ENCODE data around the gene MRPL49.
A peak's percentile ranks its signal among the peaks of the same experiment; 100 is the strongest.
"Not testable (repeated sequence)": the region's sequence is repeated elsewhere in the genome, so short reads cannot be mapped to it uniquely, and the experiment has no call there.

MRPL49 gene

DNA sequence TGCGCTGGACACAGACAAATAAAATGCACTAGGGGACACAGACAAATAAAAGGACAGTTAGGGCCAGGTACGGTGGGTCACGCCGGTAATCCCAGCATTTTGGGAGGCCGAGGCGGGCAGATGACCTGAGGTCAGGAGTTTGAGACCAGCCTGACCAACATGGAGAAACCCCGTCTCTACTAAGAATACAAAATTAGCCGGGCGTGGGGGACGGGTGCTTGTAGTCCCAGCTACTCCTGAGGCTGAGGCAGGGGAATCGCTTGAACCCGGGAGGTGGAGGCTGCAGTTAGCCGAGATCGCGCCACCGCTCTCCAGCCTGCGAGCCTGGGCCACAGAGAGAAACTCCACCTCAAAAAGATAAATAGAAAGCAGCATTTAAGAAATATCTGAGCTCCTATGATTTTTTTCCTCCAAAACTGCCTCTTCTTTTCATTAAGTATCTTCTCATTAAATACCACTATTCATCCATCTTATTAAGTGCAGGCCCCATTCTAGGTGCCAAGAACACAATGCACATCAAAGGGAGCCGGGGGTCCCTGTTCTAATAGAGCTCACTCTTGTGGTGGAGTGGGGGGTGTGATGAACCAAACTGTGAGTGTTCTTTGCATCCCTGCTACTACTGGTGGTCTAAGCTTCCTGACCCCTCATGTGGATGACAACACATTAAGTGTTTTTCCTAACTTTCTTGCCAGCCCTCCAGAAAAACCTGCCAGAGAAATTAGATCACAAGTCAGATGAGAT lies 3.9 kb upstream of the MRPL49 start:
- TF ChIP-seq, protein P1, sequence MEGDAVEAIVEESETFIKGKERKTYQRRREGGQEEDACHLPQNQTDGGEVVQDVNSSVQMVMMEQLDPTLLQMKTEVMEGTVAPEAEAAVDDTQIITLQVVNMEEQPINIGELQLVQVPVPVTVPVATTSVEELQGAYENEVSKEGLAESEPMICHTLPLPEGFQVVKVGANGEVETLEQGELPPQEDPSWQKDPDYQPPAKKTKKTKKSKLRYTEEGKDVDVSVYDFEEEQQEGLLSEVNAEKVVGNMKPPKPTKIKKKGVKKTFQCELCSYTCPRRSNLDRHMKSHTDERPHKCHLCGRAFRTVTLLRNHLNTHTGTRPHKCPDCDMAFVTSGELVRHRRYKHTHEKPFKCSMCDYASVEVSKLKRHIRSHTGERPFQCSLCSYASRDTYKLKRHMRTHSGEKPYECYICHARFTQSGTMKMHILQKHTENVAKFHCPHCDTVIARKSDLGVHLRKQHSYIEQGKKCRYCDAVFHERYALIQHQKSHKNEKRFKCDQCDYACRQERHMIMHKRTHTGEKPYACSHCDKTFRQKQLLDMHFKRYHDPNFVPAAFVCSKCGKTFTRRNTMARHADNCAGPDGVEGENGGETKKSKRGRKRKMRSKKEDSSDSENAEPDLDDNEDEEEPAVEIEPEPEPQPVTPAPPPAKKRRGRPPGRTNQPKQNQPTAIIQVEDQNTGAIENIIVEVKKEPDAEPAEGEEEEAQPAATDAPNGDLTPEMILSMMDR (IDR thresholded peaks at IDR 0.05), result no peak
- H3K27ac ChIP-seq, result peak overlapping the region; percentile 90
- H3K4me1 ChIP-seq (ENCODE audit: control insufficient read depth in 1 of 2, insufficient read depth in 1 of 2, low read depth in 1 of 2, low read length in 1 of 2), result peaks cover 48% of the 10 kb centered on the region in 2 experiments
- H3K36me3 ChIP-seq, result peaks cover 36% of the 10 kb centered on the region
- H3K4me3 ChIP-seq (ENCODE audit: low read depth in 1 of 2, low read length in 1 of 2), result peak overlapping the region in 1 of 2 experiments; percentile 74
- no peaks in the 10 kb centered on the region for H3K9me3 ChIP-seq
- peaks cover 14% of the 10 kb centered on the region for H3K27me3 ChIP-seq

DNA sequence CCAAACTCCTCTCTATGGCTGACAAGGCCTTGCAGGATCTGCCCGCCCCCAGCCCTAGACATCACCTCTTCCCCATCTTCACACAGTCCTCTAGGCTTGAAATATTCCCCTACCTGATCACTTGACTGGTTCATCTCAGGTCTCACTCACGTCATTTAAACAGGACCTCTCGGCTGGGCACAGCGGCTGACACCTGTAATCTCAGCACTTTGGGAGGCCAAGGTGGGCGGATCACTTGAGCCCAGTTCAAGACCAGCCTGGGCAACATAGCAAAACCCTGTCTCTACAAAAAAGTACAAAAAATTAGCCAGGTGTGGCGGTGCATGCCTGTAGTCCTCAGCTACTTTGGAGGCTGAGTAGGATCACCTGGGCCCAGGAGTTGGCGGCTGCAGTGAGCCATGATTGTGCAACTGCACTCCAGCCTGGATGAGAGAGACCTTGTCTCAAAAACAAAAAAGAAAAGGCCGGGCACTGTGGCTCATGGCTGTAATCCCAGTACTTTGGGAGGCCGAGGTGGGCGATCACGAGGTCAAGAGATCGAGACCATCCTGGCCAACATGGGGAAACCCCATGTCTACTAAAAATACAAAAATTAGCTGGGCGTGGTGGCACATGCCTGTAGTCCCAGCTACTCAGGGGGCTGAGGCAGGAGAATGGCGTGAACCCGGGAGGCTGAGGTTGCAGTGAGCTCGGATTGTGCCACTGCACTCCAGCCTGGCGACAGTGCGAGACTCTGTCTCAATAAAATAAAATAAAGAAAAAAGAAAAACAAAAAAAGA lies 3.0 kb upstream of the MRPL49 start:
- peaks cover 44 to 46% of the 10 kb centered on the region in 2 experiments for H3K4me1 ChIP-seq (ENCODE audit: control insufficient read depth in 1 of 2, insufficient read depth in 1 of 2, low read depth in 1 of 2, low read length in 1 of 2)
- not testable (repeated sequence) for H3K9me3 ChIP-seq; H3K4me3 ChIP-seq (ENCODE audit: low read depth in 1 of 2, low read length in 1 of 2); H3K27me3 ChIP-seq
- H3K27ac ChIP-seq, result peak overlapping the region; percentile 90
- H3K36me3 ChIP-seq, result peaks cover 36% of the 10 kb centered on the region

DNA sequence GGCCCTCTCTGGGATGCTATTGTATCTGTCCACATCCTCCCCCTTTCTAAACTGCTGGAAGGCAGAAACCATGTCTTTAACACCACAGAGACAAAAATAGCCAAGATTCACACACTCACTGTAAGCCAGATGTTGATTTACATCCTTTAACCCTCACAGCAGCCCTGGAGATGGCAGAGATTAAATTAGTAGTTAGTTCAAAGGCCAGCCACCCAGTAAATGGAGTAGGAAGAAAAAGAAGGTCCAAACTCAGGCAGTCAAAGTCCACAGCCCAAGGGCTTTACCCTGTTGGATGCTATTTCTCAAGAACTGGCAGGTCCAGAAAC lies 2.5 kb upstream of the MRPL49 start:
- H3K9me3 ChIP-seq, result no peaks in the 10 kb centered on the region
- peak overlapping the region; percentile 90 for H3K27ac ChIP-seq
- H3K4me1 ChIP-seq (ENCODE audit: control insufficient read depth in 1 of 2, insufficient read depth in 1 of 2, low read depth in 1 of 2, low read length in 1 of 2), result peaks cover 44 to 46% of the 10 kb centered on the region in 2 experiments
- peaks cover 40% of the 10 kb centered on the region for H3K36me3 ChIP-seq
- no peak overlapping the region for H3K4me3 ChIP-seq (ENCODE audit: low read depth in 1 of 2, low read length in 1 of 2)
- TF ChIP-seq, protein P1 (IDR thresholded peaks at IDR 0.05), result no peak
- H3K27me3 ChIP-seq, result peaks cover 2% of the 10 kb centered on the region

DNA sequence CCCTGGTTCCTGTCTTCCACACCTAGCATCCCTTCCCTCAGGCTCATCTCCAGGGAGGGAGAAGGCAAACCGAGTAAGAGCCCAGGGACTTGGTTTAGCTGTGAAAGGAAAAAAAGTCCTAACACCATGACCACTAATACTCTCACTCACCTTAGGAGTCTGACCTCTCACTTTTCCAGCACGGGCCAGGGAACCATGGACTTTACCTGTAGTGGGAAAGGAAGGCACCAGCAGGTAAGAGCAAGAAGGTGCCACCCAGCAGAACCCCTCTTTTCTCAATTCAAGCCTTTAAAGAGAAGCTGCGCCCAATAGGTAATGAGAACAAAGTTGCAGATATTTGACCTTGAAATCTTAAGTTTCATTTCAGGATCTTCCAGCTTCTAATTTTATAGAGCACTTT lies 1.3 kb upstream of the MRPL49 start:
- Histone ChIP-seq H3K27me3 (no peaks in the 10 kb centered on the region), H3K27ac (peak overlapping the region; percentile 90), H3K36me3 (peaks cover 52% of the 10 kb centered on the region), H3K9me3 (no peaks in the 10 kb centered on the region), H3K4me1 (ENCODE audit: control insufficient read depth in 1 of 2, insufficient read depth in 1 of 2, low read depth in 1 of 2, low read length in 1 of 2) (peaks cover 44 to 46% of the 10 kb centered on the region in 2 experiments), H3K4me3 (ENCODE audit: low read depth in 1 of 2, low read length in 1 of 2) (peak overlapping the region; percentile 79 to 91)
- TF ChIP-seq, protein P1 (IDR thresholded peaks at IDR 0.05), result no peak

DNA sequence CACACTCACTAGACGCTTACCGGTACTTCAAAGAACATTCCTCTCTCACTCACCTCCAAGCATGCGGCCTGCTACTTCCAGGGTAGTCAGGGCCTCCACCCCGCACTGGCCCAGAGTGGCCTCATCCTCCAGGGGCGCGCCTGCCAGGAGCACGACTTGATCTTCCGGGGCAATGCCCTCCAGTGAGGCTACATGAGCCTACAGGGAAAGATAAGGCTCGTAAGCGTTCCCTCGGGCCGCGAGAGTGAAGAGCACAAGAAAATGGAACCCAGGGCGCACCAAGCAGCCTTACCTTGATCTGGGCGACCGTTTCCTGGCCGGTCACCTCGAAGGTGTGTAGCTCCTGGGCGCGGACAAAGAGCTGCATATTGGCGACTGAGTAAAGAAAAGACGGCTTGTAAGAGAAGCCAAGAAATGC lies 665 bp upstream of the MRPL49 start:
- no peaks in the 10 kb centered on the region for H3K27me3 ChIP-seq
- peaks cover 58% of the 10 kb centered on the region for H3K36me3 ChIP-seq
- H3K4me3 ChIP-seq (ENCODE audit: low read depth in 1 of 2, low read length in 1 of 2), result peak overlapping the region; percentile 79 to 91
- peak overlapping the region; percentile 90 for H3K27ac ChIP-seq
- TF ChIP-seq, protein P1 (IDR thresholded peaks at IDR 0.05), result no peak
- H3K4me1 ChIP-seq (ENCODE audit: control insufficient read depth in 1 of 2, insufficient read depth in 1 of 2, low read depth in 1 of 2, low read length in 1 of 2), result peaks cover 42 to 43% of the 10 kb centered on the region in 2 experiments
- H3K9me3 ChIP-seq, result no peaks in the 10 kb centered on the region
